ENCODE results near the gene SLC24A4.

SLC24A4 gene

GRCh38 chr14:92489394-92490238, 166.7 kb downstream of the SLC24A4 start:
- H3K27ac ChIP-seq = no peak overlapping the region
- TF ChIP-seq, protein P1, sequence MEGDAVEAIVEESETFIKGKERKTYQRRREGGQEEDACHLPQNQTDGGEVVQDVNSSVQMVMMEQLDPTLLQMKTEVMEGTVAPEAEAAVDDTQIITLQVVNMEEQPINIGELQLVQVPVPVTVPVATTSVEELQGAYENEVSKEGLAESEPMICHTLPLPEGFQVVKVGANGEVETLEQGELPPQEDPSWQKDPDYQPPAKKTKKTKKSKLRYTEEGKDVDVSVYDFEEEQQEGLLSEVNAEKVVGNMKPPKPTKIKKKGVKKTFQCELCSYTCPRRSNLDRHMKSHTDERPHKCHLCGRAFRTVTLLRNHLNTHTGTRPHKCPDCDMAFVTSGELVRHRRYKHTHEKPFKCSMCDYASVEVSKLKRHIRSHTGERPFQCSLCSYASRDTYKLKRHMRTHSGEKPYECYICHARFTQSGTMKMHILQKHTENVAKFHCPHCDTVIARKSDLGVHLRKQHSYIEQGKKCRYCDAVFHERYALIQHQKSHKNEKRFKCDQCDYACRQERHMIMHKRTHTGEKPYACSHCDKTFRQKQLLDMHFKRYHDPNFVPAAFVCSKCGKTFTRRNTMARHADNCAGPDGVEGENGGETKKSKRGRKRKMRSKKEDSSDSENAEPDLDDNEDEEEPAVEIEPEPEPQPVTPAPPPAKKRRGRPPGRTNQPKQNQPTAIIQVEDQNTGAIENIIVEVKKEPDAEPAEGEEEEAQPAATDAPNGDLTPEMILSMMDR (conservative IDR thresholded peaks at IDR 0.05) = no peak

DNA sequence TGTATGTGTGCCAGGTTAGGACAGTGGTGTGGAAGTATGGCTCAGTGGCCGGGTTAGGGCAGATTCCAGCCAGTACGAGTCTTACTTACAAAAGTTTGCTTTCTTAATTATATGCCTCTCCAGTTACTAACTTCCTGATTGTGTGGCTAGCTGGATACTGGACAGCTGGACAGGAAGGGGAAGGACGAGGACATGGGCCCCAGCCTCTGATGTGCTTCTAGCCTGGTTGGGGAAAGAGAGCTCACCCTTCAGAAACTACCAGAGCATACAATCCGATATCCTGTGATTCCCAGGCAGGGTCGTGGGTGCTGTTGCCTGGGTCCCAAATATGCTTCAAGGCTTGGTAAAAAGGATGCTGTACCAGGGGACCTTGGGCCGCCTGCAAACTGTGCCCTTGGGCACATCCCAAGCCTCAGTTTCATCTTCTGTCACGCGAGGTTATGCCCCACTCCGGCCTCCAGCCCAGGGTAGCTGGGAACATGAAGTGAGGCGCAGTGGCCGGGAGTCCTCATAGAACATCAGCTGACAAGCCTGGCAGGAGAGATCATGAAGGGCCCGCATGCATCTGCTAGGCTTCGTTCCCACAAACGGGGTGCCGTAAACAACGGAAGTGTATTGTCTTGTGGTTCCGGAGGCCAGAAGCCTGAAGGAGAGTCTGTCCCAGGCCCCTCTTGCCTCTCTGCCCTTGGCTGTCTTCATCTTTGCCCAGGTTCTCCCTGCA, 167.4 kb downstream of the SLC24A4 start:
- TF ChIP-seq, protein P1 (conservative IDR thresholded peaks at IDR 0.05) = no peak
- no peak overlapping the region for H3K27ac ChIP-seq

DNA sequence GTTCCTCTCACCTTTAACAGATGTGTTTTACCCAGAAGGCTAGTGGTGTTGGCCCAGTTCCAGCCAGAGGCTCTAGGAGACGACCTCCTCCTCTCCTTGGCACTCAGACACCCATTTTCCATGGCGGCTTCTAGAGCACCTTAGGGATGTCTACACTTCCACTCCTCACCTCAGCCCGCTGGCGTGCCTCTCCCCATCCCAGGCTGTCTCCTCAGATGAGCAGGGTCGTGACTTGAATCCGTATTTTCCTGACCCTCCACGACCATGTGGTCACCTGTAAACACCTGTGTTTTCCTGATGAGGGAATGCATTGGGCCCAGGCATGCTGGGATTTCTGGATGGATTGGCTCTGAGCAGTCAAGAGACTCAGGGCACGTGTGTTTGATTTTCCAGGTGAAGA, 168.8 kb downstream of the SLC24A4 start:
- H3K27ac ChIP-seq = no peak overlapping the region
- TF ChIP-seq, protein P1 (conservative IDR thresholded peaks at IDR 0.05) = no peak

DNA sequence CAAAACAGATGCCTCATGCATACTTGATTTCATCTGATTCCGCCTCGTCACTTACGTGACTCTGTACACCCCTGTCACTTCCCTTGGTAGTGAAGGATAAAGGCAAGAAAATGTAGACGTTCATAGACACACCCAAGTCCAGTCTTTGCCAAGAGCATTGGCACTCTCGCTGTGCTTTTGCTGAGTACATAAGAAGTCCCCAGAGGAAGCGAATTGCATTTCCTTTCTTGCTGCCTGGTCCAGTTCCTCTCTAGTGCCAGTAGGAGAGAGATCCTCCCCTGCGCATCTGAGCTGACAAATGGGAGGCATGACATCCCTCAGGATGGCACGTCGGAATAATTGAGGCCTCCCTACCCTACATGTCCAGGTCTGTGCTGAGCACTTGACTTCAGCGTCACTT, 169.3 kb downstream of the SLC24A4 start:
- no peak overlapping the region for H3K27ac ChIP-seq
- TF ChIP-seq, protein P1 (conservative IDR thresholded peaks at IDR 0.05) = no peak

GRCh38 chr14:92493024-92493423, 170.1 kb downstream of the SLC24A4 start:
- TF ChIP-seq, protein P1 (conservative IDR thresholded peaks at IDR 0.05) = no peak

GRCh38 chr14:92493492-92493891, 170.5 kb downstream of the SLC24A4 start:
- TF ChIP-seq, protein P1 (conservative IDR thresholded peaks at IDR 0.05) = no peak
- no peak overlapping the region for H3K27ac ChIP-seq

More at GRCh38 chr14:92493024-92493423, 170.1 kb downstream of the SLC24A4 start:
- H3K27ac ChIP-seq = no peak overlapping the region

GRCh38 chr14:92494512-92494911, 171.5 kb downstream of the SLC24A4 start:
- H3K27ac ChIP-seq = no peak overlapping the region
- TF ChIP-seq, protein P1 (conservative IDR thresholded peaks at IDR 0.05) = no peak
